Calu3 (cell line): ENCODE results near the gene ATP8A2. TPM values are rescaled to one million over a fixed set of nuclear protein-coding genes. Genes with fewer than 3 reads are reported as not detected.

ENCODE experiments used
- BruUV-seq: library from RNA; stranded (reverse); fragments of 400-500 nt; replicated peaks from 2 replicates; lab custom pipeline; 2021; lab: Mats Ljungman, UMichigan
- CTCF ChIA-PET: fragments of 300-600 bp; sonication (Branson Sonifier 250); formaldehyde crosslinking; loops from one replicate; lab custom pipeline; 2022; ENCODE audit warnings: antibody characterized with exemption; lab: Charles Lee
- DNase-seq: peaks from one replicate; pipeline ENCODE4 v3.0.0; 2022
- H3K27ac Mint-ChIP-seq: one replicate; pipeline ENCODE4 v1.8.0; 2022; ENCODE audit warnings: mixed read lengths; ENCODE audit not compliant: unreplicated experiment
- H3K27me3 Mint-ChIP-seq: one replicate; pipeline ENCODE4 v1.8.0; 2022; ENCODE audit warnings: mixed read lengths; ENCODE audit not compliant: unreplicated experiment
- H3K36me3 Mint-ChIP-seq: one replicate; pipeline ENCODE4 v1.8.0; 2022; ENCODE audit warnings: mild to moderate bottlenecking, moderate library complexity, mixed read lengths; ENCODE audit not compliant: insufficient read depth, unreplicated experiment
- H3K4me1 Mint-ChIP-seq: one replicate; pipeline ENCODE4 v1.8.0; 2022; ENCODE audit warnings: mild to moderate bottlenecking, low read depth, mixed read lengths; ENCODE audit not compliant: unreplicated experiment
- H3K4me3 Mint-ChIP-seq: one replicate; pipeline ENCODE4 v1.8.0; 2022; ENCODE audit warnings: mild to moderate bottlenecking, low read depth, moderate library complexity, mixed read lengths; ENCODE audit not compliant: unreplicated experiment
- H3K9me3 Mint-ChIP-seq: one replicate; pipeline ENCODE4 v1.8.0; 2022; ENCODE audit warnings: low read depth, mixed read lengths; ENCODE audit not compliant: unreplicated experiment
- intact Hi-C: fragments of 100-400 bp; cut with micrococcal nuclease; formaldehyde crosslinking; loops from one replicate; pipeline ENCODE4 v1.10.0; 2022; ENCODE audit not compliant: unreplicated experiment
- total RNA-seq: library from RNA; stranded (reverse); gene quantifications from 2 replicates; pipeline ENCODE4 v1.2.3, GENCODE V29; 2022
- TF ChIP-seq, protein P1 (sequence below): fragments of 200-600 bp; IDR thresholded peaks from one replicate; pipeline ENCODE4 v1.8.0; 2022; ENCODE audit warnings: antibody characterized with exemption; ENCODE audit not compliant: unreplicated experiment

ATP8A2 gene
- total RNA-seq, 1 experiment from 2014 or later, result 0.05 TPM

DNA sequence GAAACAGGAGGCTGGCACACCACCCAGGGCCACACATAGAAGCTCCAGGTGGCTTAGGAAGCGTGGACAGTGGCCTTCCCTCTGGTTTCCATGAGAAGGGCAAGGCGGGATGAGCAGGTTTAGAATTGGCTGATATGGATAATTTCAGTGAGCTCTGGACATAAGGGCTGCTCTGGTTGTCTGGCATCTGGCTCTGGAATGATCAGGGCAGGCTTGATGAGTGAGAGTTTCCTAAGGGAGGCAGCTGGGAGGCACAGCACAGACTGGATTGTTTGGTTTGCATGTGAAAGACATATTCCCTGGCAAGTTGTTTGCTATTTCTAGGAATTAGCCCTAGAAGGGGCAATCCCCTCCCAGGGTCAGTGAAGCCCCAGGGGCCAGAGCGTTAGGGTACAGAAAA is 129.5 kb downstream of the ATP8A2 start:
- Mint-ChIP-seq H3K27ac (no peak overlapping the region), H3K4me3 (no peak overlapping the region), H3K36me3 (no peaks in the 10 kb centered on the region), H3K4me1 (no peaks in the 10 kb centered on the region), H3K27me3 (peaks cover 57% of the 10 kb centered on the region), H3K9me3 (no peaks in the 10 kb centered on the region)
- intact Hi-C loops, result no loop called here
- DNase-seq, result no peak
- CTCF ChIA-PET, result no interaction called here
- TF ChIP-seq, protein P1, sequence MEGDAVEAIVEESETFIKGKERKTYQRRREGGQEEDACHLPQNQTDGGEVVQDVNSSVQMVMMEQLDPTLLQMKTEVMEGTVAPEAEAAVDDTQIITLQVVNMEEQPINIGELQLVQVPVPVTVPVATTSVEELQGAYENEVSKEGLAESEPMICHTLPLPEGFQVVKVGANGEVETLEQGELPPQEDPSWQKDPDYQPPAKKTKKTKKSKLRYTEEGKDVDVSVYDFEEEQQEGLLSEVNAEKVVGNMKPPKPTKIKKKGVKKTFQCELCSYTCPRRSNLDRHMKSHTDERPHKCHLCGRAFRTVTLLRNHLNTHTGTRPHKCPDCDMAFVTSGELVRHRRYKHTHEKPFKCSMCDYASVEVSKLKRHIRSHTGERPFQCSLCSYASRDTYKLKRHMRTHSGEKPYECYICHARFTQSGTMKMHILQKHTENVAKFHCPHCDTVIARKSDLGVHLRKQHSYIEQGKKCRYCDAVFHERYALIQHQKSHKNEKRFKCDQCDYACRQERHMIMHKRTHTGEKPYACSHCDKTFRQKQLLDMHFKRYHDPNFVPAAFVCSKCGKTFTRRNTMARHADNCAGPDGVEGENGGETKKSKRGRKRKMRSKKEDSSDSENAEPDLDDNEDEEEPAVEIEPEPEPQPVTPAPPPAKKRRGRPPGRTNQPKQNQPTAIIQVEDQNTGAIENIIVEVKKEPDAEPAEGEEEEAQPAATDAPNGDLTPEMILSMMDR, result no peak
- no TSS peak for BruUV-seq

DNA sequence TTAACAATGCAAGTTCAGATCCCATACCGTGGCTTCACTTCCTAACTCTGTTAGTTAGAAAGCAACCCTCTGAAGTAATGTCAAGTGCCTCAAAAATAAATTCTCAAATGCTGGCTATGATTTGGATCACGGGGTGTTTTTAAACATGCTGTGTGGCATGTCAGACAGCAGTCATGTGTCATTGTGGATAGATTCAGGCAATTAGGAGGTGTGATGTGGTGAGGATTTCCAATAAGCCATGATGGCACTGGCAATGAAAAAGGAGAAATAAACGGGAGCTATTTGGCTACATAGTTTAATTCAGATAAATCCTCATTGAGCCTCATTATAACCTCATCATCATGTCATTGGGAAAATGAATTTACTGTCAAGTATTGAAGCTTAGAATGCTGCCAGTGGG is 130.3 kb downstream of the ATP8A2 start:
- TF ChIP-seq, protein P1, result no peak
- intact Hi-C loops, result no loop called here
- no TSS peak for BruUV-seq
- Mint-ChIP-seq H3K36me3 (no peaks in the 10 kb centered on the region), H3K27me3 (peaks cover 58% of the 10 kb centered on the region), H3K27ac (no peak overlapping the region), H3K4me1 (no peaks in the 10 kb centered on the region), H3K9me3 (no peaks in the 10 kb centered on the region), H3K4me3 (no peak overlapping the region)
- no peak for DNase-seq
- CTCF ChIA-PET, result no interaction called here

DNA sequence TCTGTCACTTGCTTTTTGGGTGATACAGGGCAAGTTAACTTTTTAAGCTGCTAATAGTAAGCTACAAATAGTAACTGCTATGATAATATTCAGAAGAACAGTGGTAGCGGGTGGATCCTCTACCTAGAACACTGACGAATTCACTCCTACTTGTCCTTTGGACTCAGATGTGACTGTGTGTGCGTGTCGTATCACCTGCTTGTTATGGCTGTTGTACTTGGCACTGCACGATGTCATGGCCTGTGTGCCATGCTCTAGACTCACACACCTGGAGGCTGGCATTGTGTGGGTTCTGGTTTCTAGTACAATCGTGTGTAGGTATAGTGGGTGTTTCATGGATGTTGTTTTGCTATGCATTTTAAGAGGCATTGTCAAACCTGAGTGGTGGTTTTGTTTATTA is 130.8 kb downstream of the ATP8A2 start:
- TF ChIP-seq, protein P1, result no peak
- H3K9me3 Mint-ChIP-seq, result no peaks in the 10 kb centered on the region
- H3K4me1 Mint-ChIP-seq, result no peaks in the 10 kb centered on the region
- CTCF ChIA-PET, result no interaction called here
- no peak for DNase-seq
- no peak overlapping the region for H3K4me3 Mint-ChIP-seq
- no peak overlapping the region for H3K27ac Mint-ChIP-seq
- intact Hi-C loops, result no loop called here
- no peaks in the 10 kb centered on the region for H3K36me3 Mint-ChIP-seq
- BruUV-seq, result no TSS peak
- peaks cover 63% of the 10 kb centered on the region for H3K27me3 Mint-ChIP-seq

DNA sequence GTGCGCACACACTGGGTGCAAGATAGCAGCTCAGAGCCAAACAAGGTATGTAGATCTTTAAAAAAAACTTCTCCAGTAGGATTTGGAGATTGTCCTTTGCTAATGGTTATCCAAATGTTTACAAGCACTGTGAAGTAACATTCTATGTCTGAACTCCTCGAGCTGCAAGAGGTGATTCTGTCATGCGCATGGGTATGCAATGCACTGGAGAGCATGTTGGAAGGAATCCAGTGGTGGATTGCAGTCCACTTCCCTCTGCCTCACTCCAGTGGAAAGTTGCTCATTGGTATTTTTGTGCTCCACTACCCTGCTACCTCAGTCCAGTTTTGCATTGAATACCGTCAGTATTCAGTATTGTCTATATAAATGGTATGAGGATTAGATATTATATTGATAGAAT is 132.1 kb downstream of the ATP8A2 start:
- TF ChIP-seq, protein P1, result no peak
- Mint-ChIP-seq H3K4me3 (no peak overlapping the region), H3K36me3 (no peaks in the 10 kb centered on the region), H3K27me3 (peaks cover 58% of the 10 kb centered on the region), H3K4me1 (no peaks in the 10 kb centered on the region), H3K27ac (no peak overlapping the region), H3K9me3 (no peaks in the 10 kb centered on the region)
- no TSS peak for BruUV-seq
- no peak for DNase-seq
- CTCF ChIA-PET, result no interaction called here
- intact Hi-C loops, result no loop called here
